Keratinocyte (primary cell): ENCODE data around the gene SMYD3.

ENCODE experiments used
- CTCF ChIP-seq, 3 experiments: IDR thresholded peaks in 1 of 3; conservative IDR thresholded peaks in 1 of 3; optimal IDR thresholded peaks in 1 of 3; 2 replicates in 2 of 3; 3 replicates in 1 of 3; pipeline versions ENCODE3 to v1.5.1; 2011; ENCODE audit warnings: low read length in 3 of 3, mild to moderate bottlenecking in 3 of 3, moderate library complexity in 2 of 3, control low read depth in 1 of 3, inconsistent platforms in 1 of 3; ENCODE audit not compliant: insufficient read depth in 2 of 3; ENCODE audit errors: extremely low read depth in 1 of 3
- EZH2 ChIP-seq: IDR thresholded peaks from one replicate; pipeline ENCODE4 v1.6.1; 2012; ENCODE audit warnings: inconsistent platforms, mild to moderate bottlenecking, low read length, moderate library complexity

DNA sequence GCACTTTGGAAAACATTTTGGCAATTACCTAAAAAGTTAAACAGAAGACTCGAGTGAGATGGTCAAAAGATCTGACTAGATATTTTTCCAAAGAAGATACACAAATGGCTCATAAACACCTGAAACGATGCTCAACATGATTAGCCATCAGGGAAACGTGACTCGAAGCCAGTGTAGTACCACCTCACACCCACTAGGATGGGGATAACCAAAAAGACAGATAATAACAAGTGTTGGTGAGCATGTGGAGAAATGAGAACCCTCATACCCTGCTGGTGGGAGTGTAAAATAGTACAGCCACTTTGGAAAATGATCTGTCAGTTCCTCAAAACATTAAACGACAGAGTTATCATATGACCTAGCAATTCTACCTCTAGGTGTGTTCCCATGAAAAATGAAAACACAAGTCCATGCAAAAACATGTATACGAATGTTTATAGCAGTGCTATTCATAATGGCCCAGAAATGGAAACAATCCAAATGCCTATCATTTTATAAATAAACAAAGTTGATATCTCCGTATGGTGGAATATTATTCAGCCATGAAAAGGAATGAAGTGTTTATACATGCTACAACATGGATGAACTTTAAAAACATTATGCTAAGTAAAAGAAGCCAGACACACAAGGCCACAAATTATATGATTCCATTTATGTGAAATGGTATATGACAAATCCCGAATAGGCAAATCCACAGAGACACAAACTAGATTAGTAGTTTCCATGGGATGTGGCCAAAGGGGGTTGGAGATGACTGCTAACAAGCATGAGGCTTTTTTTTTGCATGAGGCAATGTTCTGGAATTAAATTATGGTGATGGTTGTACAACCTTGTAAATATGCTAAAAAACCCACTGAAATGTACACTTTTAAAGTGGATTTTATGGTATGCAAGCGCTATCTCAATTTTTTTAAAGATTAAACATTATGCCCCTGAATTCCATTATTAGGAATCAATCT lies 727.0 kb downstream of the SMYD3 start:
- TF ChIP-seq CTCF (optimal IDR thresholded peaks at IDR 0.05 in 1 of 3, IDR thresholded peaks at IDR 0.05 in 1 of 3, conservative IDR thresholded peaks at IDR 0.05 in 1 of 3; ENCODE audit: extremely low read depth in 1 of 3, insufficient read depth in 2 of 3, low read length in 3 of 3): no peak
- no peak for TF ChIP-seq EZH2
